22Rv1 (cell line): Measurements from ENCODE around the gene TBC1D25.

Experiments used
- ZFX ChIP-seq: fragments of 450-650 bp; IDR thresholded peaks from 2 replicates; pipeline ENCODE4 v1.6.1; 2017; ENCODE audit warnings: antibody characterized with exemption, borderline replicate concordance
- TF ChIP-seq, protein P1 (sequence below): fragments of 450-650 bp; IDR thresholded peaks from 2 replicates; pipeline ENCODE4 v1.5.1; 2017; ENCODE audit warnings: mild to moderate bottlenecking

DNA sequence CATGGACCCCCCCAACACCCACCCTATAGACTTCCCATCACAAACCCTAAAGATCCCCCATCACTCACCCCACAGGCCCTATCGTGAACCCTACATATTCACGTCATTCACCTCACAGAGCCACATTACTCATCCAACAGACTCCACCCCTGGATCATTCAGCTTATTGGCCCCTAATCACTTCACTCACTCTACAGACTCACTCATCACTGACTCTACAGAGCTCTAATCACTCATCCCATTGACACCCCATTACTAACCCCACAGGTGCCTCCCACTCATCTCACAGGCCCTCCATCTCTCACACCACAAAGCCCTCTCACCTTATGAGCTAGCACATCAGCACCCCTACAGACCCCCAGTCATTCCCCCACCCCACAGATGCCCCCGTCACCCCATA lies 6.3 kb upstream of the TBC1D25 start:
- TF ChIP-seq ZFX, result no peak
- TF ChIP-seq, protein P1, sequence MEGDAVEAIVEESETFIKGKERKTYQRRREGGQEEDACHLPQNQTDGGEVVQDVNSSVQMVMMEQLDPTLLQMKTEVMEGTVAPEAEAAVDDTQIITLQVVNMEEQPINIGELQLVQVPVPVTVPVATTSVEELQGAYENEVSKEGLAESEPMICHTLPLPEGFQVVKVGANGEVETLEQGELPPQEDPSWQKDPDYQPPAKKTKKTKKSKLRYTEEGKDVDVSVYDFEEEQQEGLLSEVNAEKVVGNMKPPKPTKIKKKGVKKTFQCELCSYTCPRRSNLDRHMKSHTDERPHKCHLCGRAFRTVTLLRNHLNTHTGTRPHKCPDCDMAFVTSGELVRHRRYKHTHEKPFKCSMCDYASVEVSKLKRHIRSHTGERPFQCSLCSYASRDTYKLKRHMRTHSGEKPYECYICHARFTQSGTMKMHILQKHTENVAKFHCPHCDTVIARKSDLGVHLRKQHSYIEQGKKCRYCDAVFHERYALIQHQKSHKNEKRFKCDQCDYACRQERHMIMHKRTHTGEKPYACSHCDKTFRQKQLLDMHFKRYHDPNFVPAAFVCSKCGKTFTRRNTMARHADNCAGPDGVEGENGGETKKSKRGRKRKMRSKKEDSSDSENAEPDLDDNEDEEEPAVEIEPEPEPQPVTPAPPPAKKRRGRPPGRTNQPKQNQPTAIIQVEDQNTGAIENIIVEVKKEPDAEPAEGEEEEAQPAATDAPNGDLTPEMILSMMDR, result no peak
